ENCODE measurements around the gene SPPL3.

Gene SPPL3

GRCh38 chr12:120763250-120763649, 140.9 kb downstream of the SPPL3 start:
- Histone ChIP-seq H3K27me3 (ENCODE audit: low read length) (no peaks in the 10 kb centered on the region), H3K4me3 (ENCODE audit: insufficient read depth, low read length, poor library complexity, severe bottlenecking) (no peak overlapping the region), H3F3A (ENCODE audit: insufficient read depth) (0 out of 2 replicates have a peak, but pooled peaks cover 3% of the 10 kb centered on the region), H3K79me2 (ENCODE audit: insufficient read depth, low read length) (no peaks in the 10 kb centered on the region), H3K36me3 (ENCODE audit: low read length) (no peaks in the 10 kb centered on the region), H3K4me2 (ENCODE audit: low read depth, low read length, poor library complexity, severe bottlenecking) (no peak overlapping the region), H2AFZ (ENCODE audit: low read depth, low read length, severe bottlenecking) (no peak overlapping the region), H3K9me3 (ENCODE audit: insufficient read depth, low read length) (no peaks in the 10 kb centered on the region), H3K27ac (ENCODE audit: low read depth, low read length) (no peak overlapping the region), H4K20me1 (ENCODE audit: low read depth, low read length) (no peaks in the 10 kb centered on the region), H3K9ac (ENCODE audit: low read length) (no peak overlapping the region), H3K9me2 (replicated peaks; ENCODE audit: insufficient read depth, low read length) (no peaks in the 10 kb centered on the region)
- no peak for TF ChIP-seq CTCF (IDR thresholded peaks at IDR 0.05; ENCODE audit: insufficient read depth, low read length, poor library complexity, severe bottlenecking)
- TF ChIP-seq EZH2phosphoT487 (conservative IDR thresholded peaks at IDR 0.05; ENCODE audit: low read length) = no peak

- H4K20me1 ChIP-seq (ENCODE audit: low read depth, low read length) = no peaks in the 10 kb centered on the region
- no peaks in the 10 kb centered on the region for H3K9me2 ChIP-seq (replicated peaks; ENCODE audit: insufficient read depth, low read length)
- no peak overlapping the region for H3K4me3 ChIP-seq (ENCODE audit: insufficient read depth, low read length, poor library complexity, severe bottlenecking)
- H3K36me3 ChIP-seq (ENCODE audit: low read length) = no peaks in the 10 kb centered on the region
- TF ChIP-seq CTCF (IDR thresholded peaks at IDR 0.05; ENCODE audit: insufficient read depth, low read length, poor library complexity, severe bottlenecking) (no peak), EZH2phosphoT487 (conservative IDR thresholded peaks at IDR 0.05; ENCODE audit: low read length) (no peak)
- H3F3A ChIP-seq (ENCODE audit: insufficient read depth) = no peaks in the 10 kb centered on the region
- H3K79me2 ChIP-seq (ENCODE audit: insufficient read depth, low read length) = no peaks in the 10 kb centered on the region
- no peaks in the 10 kb centered on the region for H3K9me3 ChIP-seq (ENCODE audit: insufficient read depth, low read length)
- H3K4me2 ChIP-seq (ENCODE audit: low read depth, low read length, poor library complexity, severe bottlenecking) = no peak overlapping the region
- no peak overlapping the region for H2AFZ ChIP-seq (ENCODE audit: low read depth, low read length, severe bottlenecking)
- no peak overlapping the region for H3K9ac ChIP-seq (ENCODE audit: low read length)
- no peaks in the 10 kb centered on the region for H3K27me3 ChIP-seq (ENCODE audit: low read length)
- no peak overlapping the region for H3K27ac ChIP-seq (ENCODE audit: low read depth, low read length)
Observed at GRCh38 chr12:120762086-120762485, 142.1 kb downstream of the SPPL3 start.

GRCh38 chr12:120761519-120761934, 142.6 kb downstream of the SPPL3 start:
- H3K27ac ChIP-seq (ENCODE audit: low read depth, low read length) = no peak overlapping the region

More at GRCh38 chr12:120761519-120761934, 142.6 kb downstream of the SPPL3 start:
- Histone ChIP-seq H2AFZ (ENCODE audit: low read depth, low read length, severe bottlenecking) (no peak overlapping the region), H3K9me3 (ENCODE audit: insufficient read depth, low read length) (no peaks in the 10 kb centered on the region), H3K9ac (ENCODE audit: low read length) (no peak overlapping the region), H3K4me3 (ENCODE audit: insufficient read depth, low read length, poor library complexity, severe bottlenecking) (no peak overlapping the region), H3K27me3 (ENCODE audit: low read length) (no peaks in the 10 kb centered on the region), H4K20me1 (ENCODE audit: low read depth, low read length) (no peaks in the 10 kb centered on the region), H3K79me2 (ENCODE audit: insufficient read depth, low read length) (no peaks in the 10 kb centered on the region), H3K36me3 (ENCODE audit: low read length) (no peaks in the 10 kb centered on the region), H3K4me2 (ENCODE audit: low read depth, low read length, poor library complexity, severe bottlenecking) (no peak overlapping the region), H3F3A (ENCODE audit: insufficient read depth) (no peaks in the 10 kb centered on the region), H3K9me2 (replicated peaks; ENCODE audit: insufficient read depth, low read length) (no peaks in the 10 kb centered on the region)
- no peak for TF ChIP-seq CTCF (IDR thresholded peaks at IDR 0.05; ENCODE audit: insufficient read depth, low read length, poor library complexity, severe bottlenecking)
- TF ChIP-seq EZH2phosphoT487 (conservative IDR thresholded peaks at IDR 0.05; ENCODE audit: low read length) = no peak
